NCI-H510A (cell line): Measurements from ENCODE around the gene TGFB1.
A peak's percentile ranks its signal among the peaks of the same experiment; 100 is the strongest.
"Not testable (repeated sequence)": the region's sequence is repeated elsewhere in the genome, so short reads cannot be mapped to it uniquely, and the experiment has no call there.

Experiments used
- DNase-seq: peaks from one replicate; lab custom pipeline; 2025; lab: John Stamatoyannopoulos, UW

Gene TGFB1

DNA sequence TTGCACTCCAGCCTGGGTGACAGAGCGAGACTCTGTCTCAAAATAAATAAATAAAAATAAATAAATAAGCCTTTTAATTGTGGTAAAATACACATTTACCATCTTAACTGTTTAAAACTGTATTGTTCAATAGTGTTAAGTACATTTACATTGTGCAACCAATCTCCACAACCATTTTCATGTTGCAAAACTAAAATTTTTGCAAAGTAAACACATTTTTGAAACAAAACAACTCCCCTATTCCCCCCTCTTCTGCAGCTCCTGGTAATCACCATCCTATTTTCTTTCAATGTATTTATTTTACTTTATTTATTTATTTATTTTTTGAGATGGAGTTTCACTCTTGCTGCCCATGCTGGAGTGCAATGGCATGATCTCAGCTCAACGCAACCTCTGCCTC lies 16.0 kb upstream of the TGFB1 start:
- no peak for DNase-seq

DNA sequence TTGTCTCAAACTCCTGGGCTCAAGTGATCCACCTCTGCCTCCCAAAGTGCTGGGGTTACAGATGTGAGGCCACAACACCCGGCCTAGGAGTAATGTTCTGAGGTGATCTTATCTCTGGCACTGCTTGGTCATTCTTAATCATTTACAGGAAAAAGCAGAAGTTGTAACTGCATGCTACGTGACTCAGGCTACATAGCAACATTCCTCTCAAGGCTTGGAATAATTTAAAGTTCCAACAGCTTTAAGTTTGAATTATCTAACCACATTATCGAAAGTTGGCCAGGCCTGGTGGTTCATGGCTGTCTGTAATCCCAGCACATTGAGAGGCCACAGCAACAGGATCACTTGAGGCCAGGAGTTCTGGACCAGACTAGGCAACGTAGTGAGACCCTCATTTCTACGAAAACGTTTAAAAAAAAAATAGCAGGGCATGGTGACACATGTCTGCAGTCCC lies 14.2 kb upstream of the TGFB1 start:
- no peak for DNase-seq

DNA sequence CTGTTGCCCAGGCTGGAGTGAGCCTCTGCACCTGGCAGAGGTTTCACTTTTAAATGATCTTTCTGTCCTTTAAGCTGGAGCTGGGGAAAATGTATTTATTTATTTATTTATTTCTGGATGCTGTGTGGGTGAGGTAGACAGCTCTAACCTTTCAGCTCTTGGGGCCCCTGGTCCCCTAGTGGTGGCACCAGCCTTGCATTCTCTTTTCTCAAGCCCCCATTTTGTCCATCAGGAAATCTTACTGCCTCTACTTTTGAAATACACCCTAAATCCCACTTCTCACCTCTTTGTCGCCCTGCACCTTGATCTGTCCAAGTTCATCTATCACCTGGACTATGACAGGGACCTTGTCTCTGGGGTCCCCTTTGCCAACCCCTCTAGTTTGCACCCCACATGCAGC lies 12.4 kb upstream of the TGFB1 start:
- no peak for DNase-seq

DNA sequence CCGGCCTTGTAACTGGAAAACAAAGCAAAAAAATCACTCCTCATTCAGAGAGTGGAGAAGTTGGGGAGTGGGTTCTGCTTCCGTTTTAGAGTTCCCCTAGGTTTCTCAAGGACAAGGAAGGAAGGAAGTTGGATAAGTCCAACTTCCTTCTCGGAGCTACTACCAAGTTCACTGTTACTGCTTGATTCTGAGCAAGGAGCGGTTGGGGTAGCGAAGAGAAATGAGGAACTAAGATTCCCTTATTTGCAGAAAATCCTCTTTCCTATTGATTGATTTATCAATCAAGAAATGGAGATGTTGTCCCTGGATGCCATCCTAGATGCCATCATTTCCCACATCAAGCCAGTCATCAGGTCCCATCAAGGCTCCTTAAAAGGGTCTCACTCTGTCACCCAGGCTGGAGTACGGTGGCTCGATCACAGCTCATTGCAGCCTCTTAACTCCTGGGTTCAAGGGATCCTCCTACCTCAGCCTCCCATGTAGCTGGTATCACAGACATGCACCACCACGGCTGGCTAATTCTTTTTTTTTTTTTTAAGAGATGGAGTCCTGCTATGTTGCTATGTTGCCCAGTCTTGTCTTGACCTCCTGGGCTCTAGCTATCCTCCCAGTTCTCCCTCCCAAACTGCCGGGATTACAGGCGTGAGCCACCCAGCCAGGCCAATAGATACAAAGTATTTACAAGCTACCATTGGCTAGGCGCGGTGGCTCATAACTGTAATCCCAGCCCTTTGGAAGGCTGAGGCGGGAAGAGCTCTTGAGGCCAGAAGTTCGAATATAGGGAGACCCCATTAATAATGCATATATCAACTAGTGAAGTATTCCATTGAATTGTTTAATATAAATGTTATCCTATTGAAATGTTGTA lies 11.0 kb upstream of the TGFB1 start:
- no peak for DNase-seq

DNA sequence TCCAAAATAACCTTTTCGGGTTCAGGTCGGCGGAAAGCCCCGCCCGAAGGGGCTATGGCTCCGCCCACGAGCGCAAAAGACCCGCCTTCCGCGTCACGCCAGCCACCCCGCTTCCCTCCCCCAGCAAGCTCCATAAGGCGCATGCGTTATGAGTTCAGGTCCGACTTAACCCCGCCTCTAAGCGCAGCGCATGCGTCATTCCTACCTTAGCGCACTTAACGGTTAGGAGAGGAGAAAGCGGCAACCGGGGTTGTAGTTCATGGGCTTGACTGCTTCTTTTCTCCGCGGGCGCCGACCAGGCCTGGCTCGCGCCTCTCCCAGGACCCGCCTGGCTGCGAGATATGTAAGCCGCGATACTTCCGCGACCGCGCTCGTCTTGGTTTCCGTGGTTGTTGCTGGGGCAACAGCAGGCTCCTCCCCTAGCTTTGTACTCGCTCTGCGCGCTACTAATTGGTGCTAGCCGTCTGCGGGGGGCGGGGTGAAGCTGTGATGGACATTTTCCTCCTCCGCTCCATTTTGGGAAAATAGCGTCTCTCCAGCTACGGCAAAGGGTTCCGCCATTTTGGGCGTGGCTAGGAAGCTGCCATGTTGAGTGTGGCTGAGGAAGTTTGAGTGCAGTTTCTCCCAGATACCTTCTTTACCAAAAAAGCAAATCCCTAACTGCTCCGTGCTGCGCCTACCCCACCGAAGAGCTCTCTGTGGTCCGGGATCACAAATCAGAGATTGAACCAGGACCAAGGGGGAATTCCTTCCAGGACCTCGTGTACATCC lies 10.2 kb upstream of the TGFB1 start, which contains the start of gene B9D2:
Gene B9D2, minus strand, starts transcription at position 397 of the 771 bp plus-strand sequence. CDS start 630 bp downstream, outside the sequence.
- peak; percentile 95 for DNase-seq

DNA sequence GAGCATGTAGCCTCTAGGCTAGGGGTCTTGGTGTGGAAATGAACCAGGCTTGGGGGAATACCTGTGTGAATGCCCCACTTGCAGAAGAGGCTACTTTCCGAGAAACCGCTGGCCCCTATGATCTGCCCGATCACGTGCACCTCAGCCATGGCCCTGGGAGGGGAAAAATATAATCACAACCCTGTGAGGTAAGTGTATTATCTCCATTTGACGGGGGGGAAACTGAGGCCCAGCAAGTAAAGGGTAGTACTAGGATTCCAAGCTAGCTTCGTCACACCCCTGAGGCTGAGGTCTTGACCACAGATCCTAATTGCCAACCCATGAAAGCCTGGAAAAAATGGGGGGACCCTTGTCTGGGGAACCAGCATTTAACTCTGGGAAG lies 9.6 kb upstream of the TGFB1 start:
- no peak for DNase-seq

DNA sequence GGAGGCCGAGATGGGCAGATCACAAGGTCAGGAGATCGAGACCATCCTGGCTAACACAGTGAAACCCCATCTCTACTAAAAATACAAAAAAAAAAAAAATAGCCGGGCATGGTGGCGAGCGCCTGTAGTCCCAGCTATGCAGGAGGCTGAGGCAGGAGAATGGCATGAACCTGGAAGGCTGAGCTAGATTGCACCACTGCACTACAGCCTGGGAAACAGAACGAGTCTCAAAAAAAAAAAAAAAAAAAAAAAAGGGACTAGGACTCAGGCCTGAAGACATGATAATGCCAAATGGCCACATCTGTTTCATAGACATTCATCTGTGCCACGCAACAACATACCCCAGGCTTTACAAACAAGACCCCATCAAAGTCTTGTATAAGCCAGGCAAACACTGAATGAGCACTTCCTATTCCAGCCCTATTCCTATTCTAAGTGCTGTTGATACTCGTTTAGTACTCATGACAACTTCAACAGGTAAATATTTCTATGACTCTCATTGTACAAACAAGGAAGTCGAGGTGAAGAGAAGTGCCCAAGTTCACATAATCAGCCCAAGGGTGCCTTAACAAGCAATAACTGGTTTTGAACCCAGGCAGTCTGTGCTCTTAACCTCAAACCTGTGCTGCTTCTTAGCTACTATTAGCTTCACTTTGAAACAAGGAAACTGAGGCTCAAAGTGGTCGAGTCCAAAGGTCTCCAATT lies 8.6 kb upstream of the TGFB1 start:
- DNase-seq, result no peak

DNA sequence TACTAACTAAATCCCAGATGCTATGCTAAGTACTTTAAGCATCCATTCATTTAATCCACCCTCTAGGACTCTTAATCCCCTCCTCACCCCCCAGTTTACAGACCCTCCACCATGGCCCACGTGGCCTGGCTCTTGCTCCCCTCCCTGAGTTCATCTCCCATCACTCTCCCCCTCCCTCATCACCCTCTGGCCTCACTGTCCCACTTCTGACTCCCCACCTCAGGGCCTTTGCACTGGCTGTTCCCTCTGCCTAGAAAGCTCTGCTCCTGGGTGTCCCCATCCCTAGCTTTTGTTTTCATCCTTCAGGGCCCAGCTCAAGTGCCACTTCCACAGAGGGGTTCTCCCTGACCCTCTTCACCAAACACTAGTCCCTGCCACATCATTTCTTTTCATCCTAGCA lies 6.0 kb upstream of the TGFB1 start:
- no peak for DNase-seq

DNA sequence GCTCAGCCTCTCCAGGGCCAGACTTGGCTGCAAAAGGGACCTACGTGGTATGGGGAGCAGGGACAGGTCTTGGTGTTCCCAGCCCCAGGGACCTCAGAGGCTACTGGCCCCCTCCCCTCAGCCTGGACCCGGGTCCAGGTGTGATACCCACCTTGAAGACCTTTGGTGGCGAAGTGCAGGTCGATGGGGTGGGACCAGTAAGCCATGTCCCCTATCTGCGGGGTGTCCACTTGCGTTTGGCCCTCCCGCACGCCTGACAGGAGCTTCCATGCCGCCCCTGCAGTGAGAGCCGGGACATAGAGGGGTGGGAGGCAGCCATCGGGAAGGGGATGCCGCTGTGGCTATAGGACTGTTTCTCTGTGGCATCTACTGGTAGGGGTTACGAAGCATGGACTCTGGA lies 4.0 kb upstream of the TGFB1 start:
- no peak for DNase-seq

DNA sequence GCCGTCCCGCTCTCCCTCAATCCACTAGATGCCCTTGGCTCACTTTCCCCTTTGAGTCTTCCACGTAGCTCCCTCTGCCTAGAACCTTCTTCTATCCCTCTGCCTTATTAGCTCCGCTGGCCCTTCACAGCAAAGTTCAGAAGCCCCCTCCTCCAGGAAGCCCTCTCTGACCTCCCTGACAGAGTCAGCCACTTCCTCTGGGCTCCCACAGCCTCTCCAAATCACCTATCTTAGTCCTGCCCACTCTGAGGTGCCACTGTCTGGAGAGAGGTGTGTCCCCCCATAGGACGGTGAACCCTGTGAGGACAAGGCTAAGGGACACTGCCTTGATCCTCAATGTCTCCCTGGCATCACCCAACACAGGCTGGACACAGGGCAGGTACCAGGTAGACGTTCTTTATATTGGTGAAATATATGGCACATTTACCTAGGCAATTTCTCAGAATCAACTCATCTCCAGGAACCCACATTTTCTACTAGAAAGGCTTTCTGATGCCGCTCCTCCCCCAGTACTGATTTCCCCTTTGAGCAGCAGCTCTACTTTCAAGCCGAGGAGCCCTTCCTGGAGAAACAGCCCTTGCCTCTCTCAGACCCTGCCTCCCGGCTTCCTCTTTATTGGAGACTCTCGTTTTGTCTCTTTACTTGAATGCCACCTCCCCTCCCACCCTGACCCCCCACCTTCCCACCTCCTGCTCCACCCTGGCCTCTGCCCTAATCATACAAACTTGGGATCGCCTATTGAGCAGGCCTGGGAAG lies 3.4 kb upstream of the TGFB1 start:
- no peak for DNase-seq

DNA sequence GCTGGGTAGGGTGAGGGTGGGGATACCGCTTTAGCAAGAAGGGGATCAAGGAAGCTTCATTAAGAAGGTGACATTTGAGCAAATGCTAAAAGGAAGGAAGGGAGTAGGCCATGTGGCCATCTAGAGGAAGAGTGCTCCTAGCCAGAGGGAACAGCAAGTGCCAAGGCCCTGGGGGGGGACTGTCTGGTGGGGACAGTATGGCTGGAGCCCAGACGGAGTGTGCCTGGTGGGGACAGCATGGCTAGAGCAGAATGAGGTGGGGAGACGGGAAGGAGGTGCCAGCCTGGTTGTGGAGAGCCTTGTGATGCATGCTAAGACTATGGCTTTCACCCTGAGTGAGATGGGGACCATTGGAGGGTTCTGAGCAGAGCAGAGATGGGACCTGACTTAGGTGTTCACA lies 2.1 kb upstream of the TGFB1 start:
- DNase-seq, result no peak

DNA sequence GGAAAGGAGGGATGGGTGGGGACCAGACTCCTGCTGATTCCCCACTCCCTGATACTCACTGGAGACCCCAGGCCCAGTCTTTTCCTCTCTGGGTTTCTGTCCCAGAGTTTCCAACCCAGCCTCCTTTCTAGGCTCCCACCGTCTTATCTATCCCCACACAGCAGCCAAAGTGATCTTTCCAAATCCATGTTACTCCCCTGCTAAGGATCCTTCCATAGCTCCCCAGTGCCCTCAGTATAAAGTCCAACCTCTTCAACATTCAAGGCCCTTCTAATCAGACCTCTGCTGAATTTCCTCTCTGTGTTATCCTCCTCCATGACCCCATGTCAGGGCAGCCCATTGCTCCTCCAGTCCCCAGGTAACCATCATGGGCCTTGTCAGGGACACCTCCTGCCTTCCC lies 1.3 kb upstream of the TGFB1 start:
- DNase-seq, result no peak

DNA sequence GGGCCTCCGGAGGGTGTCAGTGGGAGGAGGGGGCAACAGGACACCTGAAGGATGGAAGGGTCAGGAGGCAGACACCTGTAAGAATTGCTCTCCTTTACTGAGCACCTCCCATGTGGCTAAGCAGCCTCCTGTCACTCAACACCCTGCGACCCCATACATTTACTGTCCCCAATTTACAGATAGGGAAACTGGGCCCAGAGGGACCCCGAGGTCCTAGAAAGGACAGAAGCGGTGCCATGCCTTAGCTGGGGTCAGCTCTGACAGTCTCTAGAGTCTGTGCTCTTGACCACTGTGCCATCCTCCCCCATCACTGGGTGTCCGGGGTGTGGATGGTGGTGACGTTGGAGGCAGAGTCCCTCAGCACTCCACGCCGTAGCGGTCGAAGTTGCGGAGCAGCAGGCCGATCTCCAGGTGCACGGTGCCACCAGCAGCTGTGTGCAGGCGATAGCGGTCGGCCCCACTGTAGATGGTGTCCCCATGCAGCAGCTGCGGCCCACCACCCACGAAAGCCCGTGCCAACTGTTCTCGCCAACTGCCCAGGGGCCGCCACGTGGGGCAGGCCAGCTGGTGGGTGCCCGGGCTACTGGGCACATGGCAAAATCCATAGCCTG lies 726 bp upstream of the TGFB1 start:
- DNase-seq, result no peak

DNA sequence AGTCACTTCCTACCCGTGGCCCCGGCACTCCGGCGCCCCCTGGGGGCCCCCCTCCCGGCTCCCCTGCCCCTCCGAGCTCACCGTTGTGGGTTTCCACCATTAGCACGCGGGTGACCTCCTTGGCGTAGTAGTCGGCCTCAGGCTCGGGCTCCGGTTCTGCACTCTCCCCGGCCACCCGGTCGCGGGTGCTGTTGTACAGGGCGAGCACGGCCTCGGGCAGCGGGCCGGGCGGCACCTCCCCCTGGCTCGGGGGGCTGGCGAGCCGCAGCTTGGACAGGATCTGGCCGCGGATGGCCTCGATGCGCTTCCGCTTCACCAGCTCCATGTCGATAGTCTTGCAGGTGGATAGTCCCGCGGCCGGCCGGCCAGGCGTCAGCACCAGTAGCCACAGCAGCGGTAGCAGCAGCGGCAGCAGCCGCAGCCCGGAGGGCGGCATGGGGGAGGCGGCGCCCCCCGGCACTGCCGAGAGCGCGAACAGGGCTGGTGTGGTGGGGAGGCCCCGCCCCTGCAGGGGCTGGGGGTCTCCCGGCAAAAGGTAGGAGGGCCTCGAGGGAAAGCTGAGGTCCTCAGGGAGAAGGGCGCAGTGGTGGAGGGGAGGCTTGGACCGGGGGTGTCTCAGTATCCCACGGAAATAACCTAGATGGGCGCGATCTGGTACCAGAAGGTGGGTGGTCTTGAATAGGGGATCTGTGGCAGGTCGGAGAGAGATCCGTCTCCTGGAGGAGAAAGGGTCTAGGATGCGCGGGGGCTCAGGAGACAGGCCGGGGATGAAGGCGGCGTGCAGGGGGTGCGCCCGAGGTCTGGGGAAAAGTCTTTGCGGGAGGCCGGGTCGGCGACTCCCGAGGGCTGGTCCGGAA lies 885 bp downstream of the TGFB1 start:
- DNase-seq, result no peak

DNA sequence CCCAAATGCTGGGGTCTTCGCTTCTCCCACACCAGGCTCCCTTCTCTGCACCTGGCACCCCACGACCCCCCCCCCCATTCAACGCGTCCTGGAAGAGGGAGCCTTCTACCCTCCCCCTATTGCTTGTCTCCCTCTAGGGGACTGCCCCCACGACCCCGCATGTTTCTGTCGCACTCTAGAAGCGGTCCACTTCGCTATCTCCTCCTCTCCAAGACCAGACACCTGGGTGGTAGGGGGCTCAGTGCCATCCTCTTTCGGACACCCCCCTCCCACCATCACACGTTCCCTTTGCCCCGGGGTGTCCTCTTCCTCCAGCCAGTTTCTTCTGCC lies 1.5 kb downstream of the TGFB1 start:
- DNase-seq, result no peak

DNA sequence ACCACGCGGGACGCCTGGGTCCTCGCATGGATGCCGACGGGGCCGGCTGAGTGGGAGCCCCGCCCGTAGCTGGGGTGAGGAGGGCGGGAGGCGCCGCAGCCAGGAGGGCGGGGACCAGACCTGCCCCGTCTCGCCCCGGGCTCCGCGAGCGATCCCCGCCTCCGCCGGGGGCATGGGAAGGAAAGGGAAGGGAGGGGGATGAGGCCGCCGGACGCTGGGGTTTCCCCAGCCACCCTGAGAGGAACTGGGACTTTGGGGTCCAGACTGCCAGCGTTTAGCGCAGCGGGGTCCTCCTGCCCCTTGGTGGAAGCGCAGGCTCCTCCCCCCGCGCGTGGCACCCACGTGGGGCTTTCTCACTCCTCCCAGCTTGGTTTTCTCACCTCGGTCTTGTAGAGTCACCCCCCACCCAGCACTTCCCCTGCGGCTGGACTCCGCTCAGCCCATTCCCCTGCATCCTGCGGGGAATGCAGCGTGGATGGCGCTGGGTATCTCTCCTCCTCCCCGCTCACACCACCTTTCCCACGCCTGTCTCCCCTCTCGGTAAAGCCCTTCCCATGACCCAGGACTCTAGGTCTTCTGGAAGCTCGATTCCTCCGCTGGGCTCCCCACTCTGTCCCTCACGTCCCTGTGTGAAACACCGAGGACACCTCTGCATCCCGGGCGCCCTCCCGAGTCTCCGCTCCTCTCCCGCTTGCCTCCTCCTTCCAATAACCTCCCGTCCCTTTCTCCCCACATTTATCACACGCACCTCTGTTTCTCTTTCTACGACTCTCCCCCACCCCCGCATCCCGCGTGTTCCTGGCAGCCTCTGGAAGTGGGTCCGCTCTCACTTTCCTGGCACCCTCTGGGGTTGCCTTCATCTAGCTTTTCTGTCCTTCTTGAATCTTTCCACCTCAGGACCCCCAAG lies 2.1 kb downstream of the TGFB1 start:
- no peak for DNase-seq

DNA sequence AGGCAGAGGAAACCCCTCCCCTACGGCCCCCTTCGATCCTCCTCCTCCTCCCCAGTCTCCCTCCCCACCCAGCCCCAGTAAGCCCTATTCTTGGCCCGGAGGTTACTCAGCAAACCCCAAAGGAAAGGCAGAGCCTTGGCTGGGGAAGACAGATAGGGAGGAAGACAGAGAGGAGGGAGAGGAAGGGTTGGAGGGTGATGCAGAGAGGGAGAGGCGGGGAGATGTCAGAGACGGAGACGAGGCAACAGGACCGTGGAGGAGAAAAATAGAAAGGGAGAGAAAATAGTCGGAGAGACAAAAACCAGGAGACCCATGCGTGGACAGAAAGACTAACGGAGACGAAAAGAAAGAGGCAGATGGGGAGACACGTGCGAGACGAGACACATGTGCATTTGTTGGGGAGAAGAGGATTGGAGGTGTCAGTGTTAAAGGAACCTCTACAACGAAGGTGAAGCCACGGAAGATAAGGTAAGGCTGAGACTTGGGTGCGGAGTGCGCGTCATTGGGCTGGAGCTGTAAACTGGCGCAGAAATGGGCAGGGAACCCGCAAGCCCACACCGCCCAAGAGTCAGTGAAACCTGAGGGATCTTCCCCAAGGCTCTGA lies 2.9 kb downstream of the TGFB1 start:
- DNase-seq, result no peak

DNA sequence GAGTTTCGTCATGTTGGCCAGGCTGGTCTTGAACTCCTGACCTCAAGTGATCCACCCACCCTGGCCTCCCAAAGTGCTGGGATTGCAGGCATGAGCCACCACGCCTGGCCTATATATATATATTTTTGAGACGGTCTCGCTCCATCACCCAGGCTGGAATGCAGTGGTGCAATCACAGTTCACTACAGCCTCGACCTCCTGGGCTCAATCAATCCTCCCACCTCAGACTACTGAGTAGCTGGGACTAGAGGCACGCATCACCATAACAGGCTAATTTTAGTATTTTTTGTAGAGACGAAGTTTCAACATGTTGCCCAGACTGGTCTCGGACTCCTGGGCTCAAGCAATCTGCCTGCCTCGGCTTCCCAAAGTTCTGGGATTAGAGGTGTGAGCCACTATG lies 6.8 kb downstream of the TGFB1 start:
- not testable (repeated sequence) for DNase-seq

DNA sequence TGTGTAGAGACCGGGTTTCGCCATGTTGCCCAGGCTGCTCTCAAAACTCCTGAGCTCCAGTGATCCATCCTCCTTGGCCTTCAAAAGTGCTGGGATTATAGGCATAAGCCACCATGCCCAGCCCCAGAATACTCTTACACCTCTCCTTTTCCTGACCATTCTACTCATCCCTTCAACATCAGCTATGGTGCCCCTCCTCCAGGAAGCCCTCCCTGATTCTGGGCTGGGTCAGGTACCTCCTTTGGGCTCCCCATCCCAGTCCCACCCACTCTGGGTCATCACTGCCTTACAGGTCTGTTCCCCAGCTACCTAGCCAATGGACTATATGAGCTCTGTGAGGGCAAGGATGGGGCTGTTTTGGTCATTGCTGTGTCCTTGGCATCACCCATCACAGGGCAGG lies 9.6 kb downstream of the TGFB1 start:
- DNase-seq, result no peak
